ENCODE measurements around the gene NHLH2. TPM values are rescaled to one million over a fixed set of nuclear protein-coding genes. Genes with fewer than 3 reads are reported as not detected.

The NHLH2 gene
- total and polyA plus RNA-seq, 4 donors = not detected

GRCh38 chr1:115830963-115831362, 10.0 kb downstream of the NHLH2 start:
- H3K27ac ChIP-seq (ENCODE audit: low read depth in 1 of 2, low read length in 2 of 2) = no peak overlapping the region
- ATAC-seq (ENCODE audit: low FRiP score) (no peak), DNase-seq (no peak)
- no peaks in the 10 kb centered on the region for H3K9me3 ChIP-seq (ENCODE audit: control insufficient read depth, low read length)
- 90 to 94% methylated on average over 3 of the region's 3 CpGs for WGBS, 2 donors
- intact Hi-C loops (cut with DNase I) = no loop called here
- H3K4me1 ChIP-seq (ENCODE audit: control insufficient read depth in 1 of 2, insufficient read depth in 2 of 2, low read length in 2 of 2) = no peaks in the 10 kb centered on the region
- no peaks in the 10 kb centered on the region for H3K36me3 ChIP-seq (ENCODE audit: control insufficient read depth in 1 of 2, insufficient read depth in 2 of 2, low read length in 1 of 2)
- no peaks in the 10 kb centered on the region for H3K27me3 ChIP-seq (ENCODE audit: control insufficient read depth in 1 of 2, insufficient read depth in 2 of 2, low read length in 1 of 2)
- no peak overlapping the region for H3K4me3 ChIP-seq (ENCODE audit: low read length in 2 of 2)

- DNase-seq = no peak
- no peak overlapping the region for H3K27ac ChIP-seq (ENCODE audit: low read depth in 1 of 2, low read length in 2 of 2)
- 90 to 93% methylated on average over 3 of the region's 3 CpGs for WGBS, 2 donors
- H3K36me3 ChIP-seq (ENCODE audit: control insufficient read depth in 1 of 2, insufficient read depth in 2 of 2, low read length in 1 of 2) = no peaks in the 10 kb centered on the region
- H3K9me3 ChIP-seq (ENCODE audit: control insufficient read depth, low read length) = no peaks in the 10 kb centered on the region
- H3K4me3 ChIP-seq (ENCODE audit: low read length in 2 of 2) = no peak overlapping the region
- no peaks in the 10 kb centered on the region for H3K4me1 ChIP-seq (ENCODE audit: control insufficient read depth in 1 of 2, insufficient read depth in 2 of 2, low read length in 2 of 2)
- H3K27me3 ChIP-seq (ENCODE audit: control insufficient read depth in 1 of 2, insufficient read depth in 2 of 2, low read length in 1 of 2) = no peaks in the 10 kb centered on the region
- no peak for ATAC-seq (ENCODE audit: low FRiP score)
- intact Hi-C loops (cut with DNase I) = no loop called here
Measured at GRCh38 chr1:115829947-115830346, 11.0 kb downstream of the NHLH2 start.

DNA sequence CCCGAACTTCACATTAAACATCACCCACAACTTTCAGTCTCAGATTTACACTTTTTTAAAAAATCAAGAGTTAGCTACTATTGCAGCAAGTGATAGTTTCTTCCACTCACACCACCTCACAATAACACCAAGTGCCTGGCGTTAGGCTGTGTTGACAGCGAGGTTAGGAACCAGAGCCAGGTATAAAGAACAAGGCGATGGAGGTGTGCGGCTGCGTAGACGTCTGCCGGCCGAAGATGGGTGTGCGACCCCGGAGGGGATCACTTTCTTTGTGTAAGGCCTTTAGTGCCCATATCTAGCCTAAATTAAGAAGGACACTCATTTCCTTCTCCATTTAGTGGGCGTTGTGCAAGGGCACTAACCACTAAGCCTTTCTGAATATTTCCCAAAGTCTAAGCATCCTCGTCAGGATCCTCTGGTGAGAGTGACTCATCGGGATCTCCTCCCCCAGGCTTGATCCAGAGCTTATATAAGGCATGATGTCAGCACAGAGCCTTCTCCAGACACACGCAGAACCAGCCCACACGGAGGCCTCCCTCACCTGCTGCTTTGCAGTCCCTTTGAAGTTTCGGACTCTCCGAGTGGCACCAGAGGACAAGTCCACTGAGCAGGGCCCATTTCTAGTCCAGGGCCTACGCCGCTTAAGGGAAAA, 11.8 kb downstream of the NHLH2 start:
- H3K4me3 ChIP-seq (ENCODE audit: low read length in 2 of 2) = no peak overlapping the region
- no peaks in the 10 kb centered on the region for H3K36me3 ChIP-seq (ENCODE audit: control insufficient read depth in 1 of 2, insufficient read depth in 2 of 2, low read length in 1 of 2)
- no peaks in the 10 kb centered on the region for H3K27me3 ChIP-seq (ENCODE audit: control insufficient read depth in 1 of 2, insufficient read depth in 2 of 2, low read length in 1 of 2)
- peak; percentile 63 for ATAC-seq (ENCODE audit: low FRiP score)
- no peaks in the 10 kb centered on the region for H3K9me3 ChIP-seq (ENCODE audit: control insufficient read depth, low read length)
- WGBS, 2 donors = 82 to 85% methylated on average over 20 of the region's 20 CpGs
- DNase-seq = peak in 1 of 2 donors; percentile 62
- H3K27ac ChIP-seq (ENCODE audit: low read depth in 1 of 2, low read length in 2 of 2) = no peak overlapping the region
- intact Hi-C loops (cut with DNase I) = no loop called here
- H3K4me1 ChIP-seq (ENCODE audit: control insufficient read depth in 1 of 2, insufficient read depth in 2 of 2, low read length in 2 of 2) = no peaks in the 10 kb centered on the region

GRCh38 chr1:115828101-115829022, 12.6 kb downstream of the NHLH2 start:
- no peaks in the 10 kb centered on the region for H3K36me3 ChIP-seq (ENCODE audit: control insufficient read depth in 1 of 2, insufficient read depth in 2 of 2, low read length in 1 of 2)
- no peaks in the 10 kb centered on the region for H3K9me3 ChIP-seq (ENCODE audit: control insufficient read depth, low read length)
- 6 to 7% methylated on average over 73 to 80 of the region's 80 CpGs for WGBS, 2 donors
- H3K27ac ChIP-seq (ENCODE audit: low read depth in 1 of 2, low read length in 2 of 2) = no peak overlapping the region
- peak overlapping the region; percentile 21 to 33 for H3K4me3 ChIP-seq (ENCODE audit: low read length in 2 of 2)
- no peaks in the 10 kb centered on the region for H3K4me1 ChIP-seq (ENCODE audit: control insufficient read depth in 1 of 2, insufficient read depth in 2 of 2, low read length in 2 of 2)
- DNase-seq (peak; percentile 46 to 74), ATAC-seq (ENCODE audit: low FRiP score) (peak; percentile 52)
- H3K27me3 ChIP-seq (ENCODE audit: control insufficient read depth in 1 of 2, insufficient read depth in 2 of 2, low read length in 1 of 2) = no peaks in the 10 kb centered on the region
- intact Hi-C loops (cut with DNase I) = no loop called here

GRCh38 chr1:115827452-115828044, 13.4 kb downstream of the NHLH2 start:
- intact Hi-C loops (cut with DNase I) = no loop called here
- Histone ChIP-seq H3K27ac (ENCODE audit: low read depth in 1 of 2, low read length in 2 of 2) (no peak overlapping the region), H3K27me3 (ENCODE audit: control insufficient read depth in 1 of 2, insufficient read depth in 2 of 2, low read length in 1 of 2) (no peaks in the 10 kb centered on the region), H3K4me3 (ENCODE audit: low read length in 2 of 2) (peak overlapping the region in 1 of 2 donors; percentile 33), H3K4me1 (ENCODE audit: control insufficient read depth in 1 of 2, insufficient read depth in 2 of 2, low read length in 2 of 2) (no peaks in the 10 kb centered on the region), H3K9me3 (ENCODE audit: control insufficient read depth, low read length) (no peaks in the 10 kb centered on the region), H3K36me3 (ENCODE audit: control insufficient read depth in 1 of 2, insufficient read depth in 2 of 2, low read length in 1 of 2) (no peaks in the 10 kb centered on the region)
- WGBS, 2 donors = 71 to 75% methylated on average over 7 of the region's 7 CpGs
- DNase-seq (no peak), ATAC-seq (ENCODE audit: low FRiP score) (no peak)

- intact Hi-C loops (cut with DNase I) = no loop called here
- Histone ChIP-seq H3K4me1 (ENCODE audit: control insufficient read depth in 1 of 2, insufficient read depth in 2 of 2, low read length in 2 of 2) (no peaks in the 10 kb centered on the region), H3K36me3 (ENCODE audit: control insufficient read depth in 1 of 2, insufficient read depth in 2 of 2, low read length in 1 of 2) (no peaks in the 10 kb centered on the region), H3K27ac (ENCODE audit: low read depth in 1 of 2, low read length in 2 of 2) (no peak overlapping the region), H3K4me3 (ENCODE audit: low read length in 2 of 2) (no peak overlapping the region), H3K27me3 (ENCODE audit: control insufficient read depth in 1 of 2, insufficient read depth in 2 of 2, low read length in 1 of 2) (no peaks in the 10 kb centered on the region), H3K9me3 (ENCODE audit: control insufficient read depth, low read length) (no peaks in the 10 kb centered on the region)
- no peak for DNase-seq
- no peak for ATAC-seq (ENCODE audit: low FRiP score)
- 20 to 22% methylated on average over 3 of the region's 3 CpGs for WGBS, 2 donors
Measured at GRCh38 chr1:115826628-115827027, 14.3 kb downstream of the NHLH2 start.

DNA sequence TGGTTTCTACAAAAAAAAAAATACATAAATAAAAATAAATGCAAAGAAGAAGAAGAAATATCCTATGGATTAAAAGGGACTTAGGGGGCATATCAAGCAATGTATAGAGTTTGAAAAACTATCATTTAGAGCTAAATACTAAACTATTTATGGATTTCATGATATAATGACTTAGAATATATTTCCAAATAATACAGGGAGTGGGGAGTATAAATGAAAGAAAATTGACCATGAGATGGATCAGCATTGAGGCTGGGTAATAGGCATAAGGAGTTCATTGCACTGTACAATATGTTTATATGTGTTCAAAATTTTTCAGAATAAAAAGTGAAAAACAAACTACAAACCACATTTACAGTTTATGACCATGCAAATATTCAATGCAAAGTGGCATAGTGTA, 18.8 kb downstream of the NHLH2 start:
- intact Hi-C loops (cut with DNase I) = no loop called here
- Histone ChIP-seq H3K4me1 (ENCODE audit: control insufficient read depth in 1 of 2, insufficient read depth in 2 of 2, low read length in 2 of 2) (no peaks in the 10 kb centered on the region), H3K27me3 (ENCODE audit: control insufficient read depth in 1 of 2, insufficient read depth in 2 of 2, low read length in 1 of 2) (no peaks in the 10 kb centered on the region), H3K36me3 (ENCODE audit: control insufficient read depth in 1 of 2, insufficient read depth in 2 of 2, low read length in 1 of 2) (no peaks in the 10 kb centered on the region), H3K27ac (ENCODE audit: low read depth in 1 of 2, low read length in 2 of 2) (no peak overlapping the region), H3K4me3 (ENCODE audit: low read length in 2 of 2) (no peak overlapping the region), H3K9me3 (ENCODE audit: control insufficient read depth, low read length) (no peaks in the 10 kb centered on the region)
- DNase-seq = no peak
- no peak for ATAC-seq (ENCODE audit: low FRiP score)

DNA sequence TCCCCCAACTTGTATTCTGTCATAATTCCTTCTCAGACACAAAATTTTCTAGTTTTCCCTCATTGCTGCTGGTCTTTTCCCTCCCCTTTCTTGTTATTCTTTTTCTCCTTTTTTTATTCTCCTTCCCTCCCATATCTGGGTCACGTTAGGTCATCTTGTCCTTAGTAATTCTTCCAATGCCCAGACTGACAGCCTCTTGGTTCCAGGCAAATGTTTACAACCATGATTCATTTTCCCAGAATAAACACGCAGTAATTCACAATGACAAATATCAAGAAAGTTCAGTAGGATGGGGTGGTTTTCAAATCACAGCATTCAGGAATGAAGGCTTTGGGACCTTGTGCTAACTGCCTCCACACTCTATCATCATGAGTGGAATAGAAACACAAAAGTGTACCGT, 25.2 kb downstream of the NHLH2 start:
- WGBS, 2 donors = 27% methylated on average over 3 of the region's 3 CpGs
- ATAC-seq (ENCODE audit: low FRiP score) (no peak), DNase-seq (no peak)
- H3K27me3 ChIP-seq (ENCODE audit: control insufficient read depth in 1 of 2, insufficient read depth in 2 of 2, low read length in 1 of 2) = peaks cover 0 to 1% of the 10 kb centered on the region in 2 donors
- no peaks in the 10 kb centered on the region for H3K4me1 ChIP-seq (ENCODE audit: control insufficient read depth in 1 of 2, insufficient read depth in 2 of 2, low read length in 2 of 2)
- no peak overlapping the region for H3K27ac ChIP-seq (ENCODE audit: low read depth in 1 of 2, low read length in 2 of 2)
- intact Hi-C loops (cut with DNase I) = no loop called here
- peaks cover 2% of the 10 kb centered on the region for H3K9me3 ChIP-seq (ENCODE audit: control insufficient read depth, low read length)
- no peaks in the 10 kb centered on the region for H3K36me3 ChIP-seq (ENCODE audit: control insufficient read depth in 1 of 2, insufficient read depth in 2 of 2, low read length in 1 of 2)
- no peak overlapping the region for H3K4me3 ChIP-seq (ENCODE audit: low read length in 2 of 2)

Data from aorta (tissue), 5 donors.